HG02642 (cell line): ENCODE measurements around the gene TRIM75.
"Not testable (repeated sequence)": the region's sequence is repeated elsewhere in the genome, so short reads cannot be mapped to it uniquely, and the experiment has no call there.

Experiments
- ATAC-seq: cut with Tn5 transposase; IDR thresholded peaks from one replicate; pipeline ENCODE4 v1.9.1; 2021; ENCODE audit warnings: mild to moderate bottlenecking; ENCODE audit not compliant: unreplicated experiment, poor library complexity

Gene TRIM75

DNA sequence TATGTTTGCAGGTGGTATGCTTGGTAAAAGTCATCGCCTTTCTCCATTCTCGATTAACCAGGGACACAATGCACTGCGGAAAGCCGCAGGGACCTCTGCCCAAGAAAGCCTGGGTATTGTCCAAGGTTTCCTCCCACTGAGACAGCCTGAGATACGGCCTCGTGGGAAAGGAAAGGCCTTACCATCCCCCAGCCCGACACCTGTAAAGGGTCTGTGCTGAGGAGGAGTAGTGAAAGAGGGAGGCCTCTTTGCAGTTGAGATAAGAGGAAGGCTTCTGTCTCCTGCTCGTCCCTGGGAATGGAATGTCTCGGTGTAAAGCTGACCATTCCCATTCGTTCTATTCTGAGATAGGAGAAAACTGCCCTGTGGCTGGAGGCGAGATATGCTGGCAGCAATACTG, 19.7 kb downstream of the TRIM75 start:
- not testable (repeated sequence) for ATAC-seq

DNA sequence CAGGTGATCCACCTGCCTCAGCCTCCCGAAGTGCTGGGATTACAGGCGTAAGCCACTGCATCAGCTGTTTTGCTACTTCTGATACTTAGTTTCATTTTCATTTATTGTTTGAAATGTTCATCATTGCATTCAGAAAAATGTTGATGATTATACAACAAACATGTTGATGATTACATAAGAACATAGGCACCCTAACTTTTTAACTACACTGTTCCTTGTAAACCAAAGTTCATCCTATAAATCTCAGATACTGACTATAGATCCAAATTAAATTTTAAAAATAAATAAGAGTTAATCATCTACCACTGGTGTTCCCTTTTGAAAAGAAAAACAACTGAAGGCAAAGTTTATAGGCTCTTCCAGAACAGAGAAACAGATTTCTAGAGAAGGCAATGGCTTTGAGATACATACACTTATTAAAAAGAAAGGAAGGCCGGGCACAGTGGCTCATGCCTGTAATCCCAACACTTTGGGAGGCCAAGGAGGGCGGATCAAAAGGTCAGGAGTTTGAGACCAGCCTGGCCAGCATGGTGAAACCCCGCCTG, 23.4 kb downstream of the TRIM75 start:
- ATAC-seq = no peak

DNA sequence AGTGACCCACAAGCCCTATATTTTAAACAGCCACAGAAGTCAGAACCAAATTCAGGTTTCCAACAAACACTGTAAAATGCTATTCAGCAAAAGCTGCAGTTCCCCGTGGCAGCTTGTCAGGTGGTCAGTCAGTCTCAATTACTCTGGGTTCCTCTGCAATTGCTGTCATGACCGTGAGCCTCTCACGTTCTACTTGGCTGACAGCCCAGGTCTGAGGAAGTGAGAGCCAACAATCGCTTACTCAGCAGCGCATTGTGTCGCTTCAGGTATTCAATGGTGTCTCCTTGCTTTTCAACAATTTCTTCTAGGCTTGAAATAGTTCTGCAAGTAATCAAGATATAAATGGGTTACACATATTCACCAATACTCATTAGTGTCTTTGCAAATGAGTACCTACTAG, 25.8 kb downstream of the TRIM75 start:
- ATAC-seq = no peak

DNA sequence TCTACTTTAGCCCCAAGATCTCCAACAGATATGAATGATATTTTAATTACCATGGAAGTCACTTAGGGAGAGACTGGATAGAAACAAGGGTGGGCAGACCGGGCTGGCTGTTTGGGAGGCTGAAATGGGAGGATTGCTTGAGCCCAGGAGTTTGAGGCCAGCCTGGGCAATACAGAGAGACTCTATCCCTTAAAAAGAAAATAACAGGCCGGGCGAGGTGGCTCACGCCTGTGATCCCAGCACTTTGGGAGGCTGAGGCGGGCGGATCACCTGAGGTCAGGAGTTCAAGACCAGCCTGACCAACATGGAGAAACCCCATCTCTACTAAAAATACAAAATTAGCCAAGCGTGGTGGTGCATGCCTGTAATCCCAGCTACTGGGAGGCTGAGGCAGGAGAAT, 31.1 kb downstream of the TRIM75 start:
- ATAC-seq = not testable (repeated sequence)

DNA sequence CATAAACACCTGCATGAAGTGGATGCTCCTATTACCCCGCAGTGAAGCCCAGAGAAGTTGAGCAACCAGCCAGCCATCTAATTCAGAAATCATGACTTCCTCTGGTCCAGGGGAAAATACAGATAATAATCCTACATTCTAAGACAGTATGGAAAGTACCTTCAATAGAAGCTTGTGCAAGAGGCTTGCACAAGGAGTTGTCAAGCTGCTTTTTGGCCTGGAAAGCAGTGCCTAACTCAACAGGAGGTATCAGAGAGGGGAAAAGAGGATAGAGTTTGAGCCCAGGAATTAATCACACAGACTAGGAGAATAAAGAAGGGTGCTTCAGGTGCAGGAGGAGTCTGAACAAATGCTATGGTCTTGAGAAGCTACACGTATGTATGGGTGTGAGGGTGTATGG, 32.3 kb downstream of the TRIM75 start:
- ATAC-seq = no peak

DNA sequence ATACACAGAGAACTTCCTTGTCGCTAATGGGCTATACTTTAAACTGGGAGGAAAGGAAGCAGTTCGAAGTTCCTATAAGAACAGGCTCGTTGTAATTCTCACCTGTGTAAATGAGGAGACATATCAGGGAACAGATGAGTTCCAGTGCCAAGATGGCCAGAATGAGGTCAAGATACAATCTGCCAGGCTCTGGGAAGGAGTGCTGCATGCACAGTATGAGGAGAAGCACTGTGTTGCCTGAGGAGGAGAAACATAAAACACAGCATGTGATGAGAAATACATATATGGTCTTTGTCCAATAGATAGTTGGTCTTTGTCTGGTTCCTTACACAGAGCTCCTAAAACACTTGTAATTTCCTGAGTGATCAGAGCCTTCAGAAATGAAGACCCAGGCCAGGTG, 34.7 kb downstream of the TRIM75 start:
- no peak for ATAC-seq

DNA sequence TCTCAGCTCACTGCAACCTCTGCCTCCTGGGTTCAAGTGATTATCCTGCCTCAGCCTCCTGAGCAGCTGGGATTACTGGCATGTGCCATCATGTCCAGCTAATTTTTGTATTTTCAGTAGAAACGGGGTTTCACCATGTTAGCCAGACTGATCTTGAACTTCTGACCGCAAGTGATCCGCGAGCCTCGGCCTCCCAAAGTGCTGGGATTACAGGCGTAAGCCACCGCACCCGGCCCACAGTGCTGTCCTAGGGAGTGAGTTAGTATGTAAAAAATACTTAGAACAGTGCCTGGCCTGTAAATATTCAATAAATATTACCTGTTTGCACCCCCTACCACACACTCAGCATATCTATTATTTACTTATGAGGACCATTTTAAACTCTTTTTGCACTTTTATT, 38.5 kb downstream of the TRIM75 start:
- not testable (repeated sequence) for ATAC-seq

DNA sequence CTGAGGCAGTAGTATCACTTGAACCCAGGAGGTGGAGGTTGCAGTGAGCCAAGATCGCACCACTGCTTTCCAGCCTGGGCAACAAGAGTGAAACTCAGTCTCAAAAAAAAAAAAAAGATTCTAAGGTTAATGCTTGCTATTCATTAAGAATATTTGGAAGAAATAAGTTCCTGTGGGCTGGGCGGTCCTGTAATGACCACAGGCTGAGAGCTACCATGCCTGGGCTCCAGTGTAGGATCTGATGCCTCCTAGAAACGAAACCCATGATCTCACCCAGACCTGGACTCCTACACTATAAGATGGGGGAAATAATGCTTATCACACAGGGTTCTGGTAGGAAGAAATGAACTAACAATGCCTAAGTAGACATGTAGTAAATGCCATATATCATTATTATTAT, 41.2 kb downstream of the TRIM75 start:
- ATAC-seq = no peak

DNA sequence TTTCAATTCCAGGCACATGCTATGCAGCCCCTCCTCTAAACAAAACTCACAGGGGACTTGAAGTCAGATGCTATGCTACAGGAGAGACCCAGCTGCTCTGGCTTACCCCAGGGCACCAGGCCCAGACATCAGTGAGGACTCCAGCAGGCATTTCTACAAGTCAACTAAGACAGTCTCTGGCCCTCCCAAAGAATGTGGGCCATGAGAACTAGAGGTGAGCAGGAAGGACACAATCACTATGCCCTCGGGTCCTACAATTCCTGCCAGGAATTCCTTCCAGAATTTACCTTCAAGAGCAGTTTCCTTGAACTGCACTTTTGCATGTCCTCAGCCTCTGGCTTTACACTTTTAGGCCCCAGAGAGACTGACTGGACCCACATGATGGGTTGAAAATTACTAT, 41.6 kb downstream of the TRIM75 start:
- ATAC-seq = no peak

DNA sequence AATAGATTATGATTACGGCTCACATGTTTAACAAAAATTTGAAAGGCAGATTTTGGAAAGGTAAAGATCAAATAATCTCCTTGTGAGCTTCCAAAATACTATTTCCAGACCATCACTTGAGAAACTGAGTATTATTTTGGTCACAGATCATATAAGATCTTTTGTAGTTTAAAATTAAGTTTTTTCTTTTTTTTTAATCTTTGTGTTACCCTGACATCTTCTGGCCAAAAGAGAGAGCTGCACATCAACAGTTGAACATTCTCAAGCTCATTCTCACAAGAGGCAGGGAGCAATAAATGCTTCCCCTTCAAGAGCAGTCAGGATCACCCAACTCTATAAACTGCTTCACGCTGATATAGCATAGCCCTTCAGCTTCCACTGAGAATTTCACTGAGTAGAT, 43.1 kb downstream of the TRIM75 start:
- peak; percentile 54 for ATAC-seq

DNA sequence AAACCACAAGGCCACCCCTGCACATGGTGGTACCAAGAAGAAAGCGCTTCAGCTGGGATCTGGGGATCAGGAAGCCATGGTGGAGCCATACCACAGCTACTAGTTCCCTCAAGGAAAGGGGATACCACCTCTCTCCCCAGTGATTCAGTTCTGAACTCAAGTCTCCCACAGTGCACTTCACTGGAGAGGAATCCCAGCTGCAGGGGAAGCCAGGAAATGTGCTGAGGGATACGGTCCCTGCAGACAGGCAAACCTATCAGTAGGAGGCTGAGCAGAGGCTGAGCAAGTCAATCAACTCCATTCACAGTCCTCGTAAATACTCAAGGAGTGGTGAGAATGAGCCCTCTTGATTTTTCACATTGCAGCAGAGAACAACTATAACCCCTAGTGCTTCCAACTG, 48.0 kb downstream of the TRIM75 start:
- ATAC-seq = no peak

DNA sequence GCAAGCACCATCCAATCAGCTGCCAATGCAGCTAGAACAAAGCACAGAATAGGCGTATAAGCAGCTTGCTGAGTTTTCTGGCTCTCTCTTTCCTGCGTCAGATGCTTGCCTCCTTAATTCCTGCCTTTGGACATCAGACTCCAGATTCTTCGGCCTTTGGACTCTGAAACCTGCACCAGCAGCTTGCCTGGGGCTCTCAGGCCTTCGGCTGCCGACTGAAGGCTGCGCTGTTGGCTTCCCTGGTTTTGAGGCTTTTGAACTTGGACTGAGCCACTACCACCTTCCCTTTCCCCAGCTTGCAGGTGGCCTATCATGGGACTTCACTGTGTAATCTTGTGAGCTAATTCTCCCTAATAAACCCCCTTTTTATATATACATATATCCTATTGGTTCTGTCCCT, 52.9 kb downstream of the TRIM75 start:
- ATAC-seq = no peak
